OCI-LY3 (cell line): ENCODE measurements around the gene SEPTIN2.
A peak's percentile ranks its signal among the peaks of the same experiment; 100 is the strongest.

Experiments
- H2AFZ ChIP-seq: fragments of 200-600, 300-600 bp; shearing (Covaris generic); 2 replicates; pipeline ENCODE4 v1.6.0; 2014; ENCODE audit warnings: antibody characterized with exemption, low read depth, low read length
- H3K27ac ChIP-seq: fragments of 200-600, 300-600 bp; sonication (generic); 2 replicates; pipeline ENCODE4 v1.5.1; 2014; ENCODE audit warnings: mild to moderate bottlenecking, low read length, moderate library complexity, mixed read lengths
- H3K27me3 ChIP-seq: fragments of 200-600, 300-600 bp; sonication (generic); 2 replicates; pipeline ENCODE4 v1.6.1; 2014; ENCODE audit warnings: low read depth, low read length, mixed read lengths
- H3K36me3 ChIP-seq: fragments of 200-600, 300-600 bp; sonication (generic); replicated peaks from 2 replicates; pipeline ENCODE3; 2014; ENCODE audit warnings: low read depth, low read length, mixed read lengths
- H3K4me1 ChIP-seq: fragments of 300-600, 200-600 bp; sonication (generic); 2 replicates; pipeline ENCODE4 v1.6.1; 2014; ENCODE audit warnings: low read length, mixed read lengths
- H3K4me2 ChIP-seq: fragments of 200-600, 300-600 bp; sonication (generic); 2 replicates; pipeline ENCODE4 v1.6.1; 2014; ENCODE audit warnings: low read length, mixed read lengths
- H3K4me3 ChIP-seq: fragments of 300-600, 200-600 bp; sonication (generic); 2 replicates; pipeline ENCODE4 v1.5.1; 2014; ENCODE audit warnings: antibody characterized with exemption, mild to moderate bottlenecking, low read length, moderate library complexity
- H3K79me2 ChIP-seq: fragments of 300-600, 200-600 bp; shearing (Covaris generic); 2 replicates; pipeline ENCODE4 v1.6.1; 2014; ENCODE audit warnings: mild to moderate bottlenecking, low read length, mixed read lengths
- H3K9ac ChIP-seq: fragments of 300-600, 200-600 bp; shearing (Covaris generic); 2 replicates; pipeline ENCODE4 v1.6.0; 2014; ENCODE audit warnings: mild to moderate bottlenecking, low read length, moderate library complexity
- H3K9me3 ChIP-seq: fragments of 200-600, 300-600 bp; shearing (Covaris generic); 2 replicates; pipeline ENCODE4 v1.6.1; 2014; ENCODE audit warnings: low read length, mixed read lengths; ENCODE audit not compliant: insufficient read depth
- H4K20me1 ChIP-seq: fragments of 200-600, 300-600 bp; sonication (generic); 2 replicates; pipeline ENCODE4 v1.6.1; 2016; ENCODE audit warnings: low read length, mixed read lengths; ENCODE audit not compliant: insufficient read depth
- EZH2phosphoT487 ChIP-seq: fragments of 200-600 bp; shearing (Covaris generic); IDR thresholded peaks from 2 replicates; pipeline ENCODE4 v1.6.1; 2018; ENCODE audit warnings: antibody characterized with exemption, mixed run types, low read depth
- TF ChIP-seq, protein P1 (sequence below): fragments of 200-600, 300-600 bp; sonication (generic); IDR thresholded peaks from 2 replicates; pipeline ENCODE4 v1.5.1; 2014; ENCODE audit warnings: antibody characterized with exemption, low read length, low read depth

The SEPTIN2 gene

DNA sequence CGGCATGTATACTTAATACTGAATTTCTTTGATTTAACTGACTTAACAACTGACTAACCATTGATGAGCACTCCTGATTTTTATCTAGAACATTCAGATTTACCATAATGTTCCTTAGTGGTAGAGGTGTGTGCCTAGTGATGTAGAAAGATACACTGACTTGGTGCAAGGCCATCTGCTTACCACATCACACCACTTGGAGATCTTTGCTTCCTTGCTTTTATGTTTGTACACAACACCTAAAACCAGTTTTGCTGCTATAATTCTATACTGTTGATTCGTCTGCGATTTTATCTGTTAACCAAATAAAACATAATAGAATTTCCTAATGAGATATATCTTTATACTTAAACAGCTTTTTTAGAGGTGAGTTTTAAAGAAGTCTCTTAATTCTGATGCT is 36.5 kb downstream of the SEPTIN2 start:
- TF ChIP-seq, protein P1, sequence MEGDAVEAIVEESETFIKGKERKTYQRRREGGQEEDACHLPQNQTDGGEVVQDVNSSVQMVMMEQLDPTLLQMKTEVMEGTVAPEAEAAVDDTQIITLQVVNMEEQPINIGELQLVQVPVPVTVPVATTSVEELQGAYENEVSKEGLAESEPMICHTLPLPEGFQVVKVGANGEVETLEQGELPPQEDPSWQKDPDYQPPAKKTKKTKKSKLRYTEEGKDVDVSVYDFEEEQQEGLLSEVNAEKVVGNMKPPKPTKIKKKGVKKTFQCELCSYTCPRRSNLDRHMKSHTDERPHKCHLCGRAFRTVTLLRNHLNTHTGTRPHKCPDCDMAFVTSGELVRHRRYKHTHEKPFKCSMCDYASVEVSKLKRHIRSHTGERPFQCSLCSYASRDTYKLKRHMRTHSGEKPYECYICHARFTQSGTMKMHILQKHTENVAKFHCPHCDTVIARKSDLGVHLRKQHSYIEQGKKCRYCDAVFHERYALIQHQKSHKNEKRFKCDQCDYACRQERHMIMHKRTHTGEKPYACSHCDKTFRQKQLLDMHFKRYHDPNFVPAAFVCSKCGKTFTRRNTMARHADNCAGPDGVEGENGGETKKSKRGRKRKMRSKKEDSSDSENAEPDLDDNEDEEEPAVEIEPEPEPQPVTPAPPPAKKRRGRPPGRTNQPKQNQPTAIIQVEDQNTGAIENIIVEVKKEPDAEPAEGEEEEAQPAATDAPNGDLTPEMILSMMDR, result no peak
- TF ChIP-seq EZH2phosphoT487, result no peak
- Histone ChIP-seq H4K20me1 (peaks cover 2% of the 10 kb centered on the region), H3K4me2 (no peak overlapping the region), H3K27me3 (no peaks in the 10 kb centered on the region), H3K27ac (no peak overlapping the region), H3K4me1 (peaks cover 4% of the 10 kb centered on the region; the same call in 1 of the 2 replicates), H3K4me3 (no peak overlapping the region), H3K9ac (no peak overlapping the region), H3K36me3 (peaks cover 16% of the 10 kb centered on the region), H3K9me3 (no peaks in the 10 kb centered on the region), H3K79me2 (peaks cover 11% of the 10 kb centered on the region), H2AFZ (no peak overlapping the region)

DNA sequence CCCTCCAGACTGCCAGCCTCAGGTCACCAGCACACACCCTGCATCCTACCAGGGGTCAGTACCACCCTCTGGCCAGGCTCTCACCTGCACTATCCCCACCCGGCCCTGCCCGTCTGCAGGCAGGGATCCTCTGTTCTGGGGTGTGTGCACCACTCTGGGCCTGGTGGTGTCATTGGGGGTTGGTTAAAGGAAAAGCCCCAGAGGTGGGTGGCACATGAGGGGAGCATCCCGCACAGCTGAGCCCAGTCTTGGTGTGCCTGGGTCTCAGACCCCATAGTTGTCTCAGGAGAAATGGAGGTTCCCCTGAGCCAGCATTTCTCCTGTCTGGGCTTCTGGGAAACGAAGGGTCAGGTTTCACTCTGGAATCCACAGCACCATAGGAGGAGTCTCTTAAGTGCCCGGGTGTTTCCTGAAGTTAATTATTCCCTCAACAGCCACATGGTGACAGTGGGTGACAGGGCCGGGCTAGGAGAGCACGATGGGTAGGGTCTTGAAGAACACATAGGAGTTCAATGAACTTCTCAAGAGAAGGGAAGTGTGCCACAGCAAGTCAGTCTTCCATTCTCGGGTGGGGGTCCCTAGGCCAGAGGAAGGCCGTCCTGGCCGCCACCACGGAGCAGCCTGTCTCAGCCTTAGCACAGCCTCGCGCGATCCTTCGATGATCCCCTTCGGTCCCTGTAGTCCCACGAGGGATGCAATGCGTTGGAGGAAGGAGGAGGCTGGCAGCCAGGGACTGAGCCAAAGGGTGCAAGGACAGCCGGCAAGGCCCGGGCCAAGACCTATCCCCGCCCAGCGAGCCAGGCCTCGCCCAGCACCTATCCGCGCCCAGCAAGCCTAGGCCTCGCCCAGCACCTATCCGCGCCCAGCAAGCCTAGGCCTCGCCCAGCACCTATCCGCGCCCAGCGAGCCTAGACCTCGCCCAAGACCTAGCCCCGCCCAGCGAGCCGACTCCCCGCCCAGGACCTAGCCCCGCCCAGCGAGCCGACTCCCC is 39.2 kb downstream of the SEPTIN2 start:
- no peak overlapping the region for H3K9ac ChIP-seq
- TF ChIP-seq EZH2phosphoT487, result no peak
- TF ChIP-seq, protein P1, result no peak

DNA sequence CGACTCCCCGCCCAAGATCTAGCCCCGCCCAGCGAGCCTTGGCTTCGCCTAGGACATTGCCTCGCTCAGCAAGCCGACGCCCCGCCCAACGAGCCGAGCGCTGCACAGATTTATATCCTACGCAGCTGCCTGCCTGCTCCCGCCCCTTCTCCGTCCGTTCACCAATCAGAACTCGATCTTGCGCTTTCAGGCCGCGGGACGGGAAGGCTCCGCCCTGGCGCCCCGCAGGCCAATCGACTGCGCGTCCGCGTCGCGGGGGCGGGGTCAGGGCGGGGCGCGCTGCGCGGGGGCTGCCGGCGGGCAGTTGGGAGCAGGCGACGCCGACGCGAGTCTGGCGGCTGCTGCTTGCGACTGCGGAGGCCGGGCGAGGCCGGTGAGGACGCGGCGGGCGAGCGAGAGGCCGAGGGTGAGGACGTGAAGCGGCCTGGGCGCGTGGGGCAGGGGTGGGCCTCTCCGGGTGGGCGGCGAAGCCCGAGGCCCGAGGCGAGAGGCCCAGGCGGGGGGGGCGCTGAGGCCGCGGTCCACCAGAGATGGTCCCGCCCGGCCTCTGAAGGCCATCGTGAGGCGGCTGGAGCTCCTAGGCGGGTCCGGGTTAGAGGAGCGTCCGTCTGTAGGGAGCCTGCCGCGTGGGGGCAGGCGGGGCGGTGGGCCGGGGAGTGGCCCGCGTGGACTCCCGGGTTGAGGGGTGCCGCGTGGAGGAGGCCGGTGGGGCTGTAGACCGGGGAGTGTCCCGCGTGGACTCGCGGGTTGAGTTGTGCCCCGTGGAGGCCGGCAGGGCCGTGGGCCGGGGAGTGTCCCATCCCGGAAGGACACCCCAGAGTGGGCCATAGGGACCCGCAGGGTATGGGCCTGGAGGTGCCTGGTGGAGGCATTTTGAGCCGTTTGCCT is 40.5 kb downstream of the SEPTIN2 start, which contains the start of gene FARP2:
Gene FARP2, plus strand, starts transcription at position 303 of the 888 bp plus-strand sequence. CDS start 16,823 bp downstream, outside the sequence.
- TF ChIP-seq EZH2phosphoT487, result no peak
- TF ChIP-seq, protein P1, result no peak
- H4K20me1 ChIP-seq, result peaks cover 36% of the 10 kb centered on the region
- no peaks in the 10 kb centered on the region for H3K27me3 ChIP-seq
- peaks cover 9% of the 10 kb centered on the region for H3K36me3 ChIP-seq
- H3K4me3 ChIP-seq, result peak within 1 kb of the TSS; percentile 93
- no peak within 1 kb of the TSS for H2AFZ ChIP-seq
- peaks cover 29% of the 10 kb centered on the region for H3K4me1 ChIP-seq
- peaks cover 51% of the 10 kb centered on the region for H3K79me2 ChIP-seq
- H3K9me3 ChIP-seq, result no peaks in the 10 kb centered on the region
- H3K9ac ChIP-seq, result peak within 1 kb of the TSS; percentile 88
- H3K27ac ChIP-seq, result peak within 1 kb of the TSS; percentile 76
- peak within 1 kb of the TSS; percentile 85 for H3K4me2 ChIP-seq

More for the DNA sequence above, 39.2 kb downstream of the SEPTIN2 start:
- peaks cover 28% of the 10 kb centered on the region for H4K20me1 ChIP-seq
- no peaks in the 10 kb centered on the region for H3K27me3 ChIP-seq
- peaks cover 29% of the 10 kb centered on the region for H3K4me1 ChIP-seq
- H3K4me2 ChIP-seq, result peak overlapping the region; percentile 49
- H2AFZ ChIP-seq, result no peak overlapping the region
- peaks cover 38% of the 10 kb centered on the region for H3K79me2 ChIP-seq
- peak overlapping the region; percentile 57 for H3K4me3 ChIP-seq
- H3K27ac ChIP-seq, result no peak overlapping the region
- peaks cover 11% of the 10 kb centered on the region for H3K36me3 ChIP-seq
- no peaks in the 10 kb centered on the region for H3K9me3 ChIP-seq
